Neural progenitor cell (in vitro differentiated cells): ENCODE data around the gene DUOXA2.

Experiments
- EZH2 ChIP-seq: fragments of 200-600 bp; sonication (generic); IDR thresholded peaks from 2 replicates; pipeline ENCODE4 v1.6.1; 2017; ENCODE audit warnings: antibody characterized with exemption, mild to moderate bottlenecking, moderate library complexity
- EZH2phosphoT487 ChIP-seq: fragments of 200-600 bp; sonication (generic); IDR thresholded peaks from 2 replicates; pipeline ENCODE4 v1.6.1; 2017; ENCODE audit warnings: antibody characterized with exemption
- TF ChIP-seq, protein P1 (sequence below): fragments of 200-600 bp; sonication (generic); IDR thresholded peaks from 2 replicates; pipeline ENCODE4 v1.5.1; 2017; ENCODE audit warnings: antibody characterized with exemption, mild to moderate bottlenecking

DNA sequence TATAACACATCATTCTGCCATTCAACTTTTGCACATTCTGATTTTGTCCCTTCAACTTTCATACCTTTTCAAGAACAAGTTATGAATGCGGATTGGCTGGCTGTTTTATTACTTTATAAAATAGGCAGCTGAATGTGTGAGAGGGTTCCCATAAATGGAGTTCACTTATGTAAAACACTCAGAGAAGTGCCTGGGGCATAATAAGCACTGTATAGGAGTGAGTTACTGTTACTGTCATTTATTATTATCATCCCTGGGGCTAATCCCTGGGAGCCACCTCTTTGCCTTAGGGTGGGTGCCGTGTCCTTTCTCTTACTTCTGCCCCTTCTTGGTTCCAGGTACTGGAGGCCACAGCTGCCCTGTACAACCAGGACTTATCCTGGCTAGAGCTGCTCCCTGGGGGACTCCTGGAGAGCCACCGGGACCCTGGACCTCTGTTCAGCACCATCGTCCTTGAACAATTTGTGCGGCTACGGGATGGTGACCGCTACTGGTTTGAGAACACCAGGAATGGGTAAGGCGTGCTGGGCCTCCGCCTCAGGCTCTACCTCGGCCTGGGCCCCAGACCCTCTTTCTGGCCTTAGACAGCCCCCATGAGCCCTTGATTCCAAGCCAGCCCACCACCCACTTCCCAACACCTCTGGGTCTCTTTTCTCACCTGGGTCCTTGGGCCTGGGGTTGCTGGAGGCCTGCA is 26.6 kb downstream of the DUOXA2 start:
- TF ChIP-seq EZH2phosphoT487 (no peak), EZH2 (no peak)
- TF ChIP-seq, protein P1, sequence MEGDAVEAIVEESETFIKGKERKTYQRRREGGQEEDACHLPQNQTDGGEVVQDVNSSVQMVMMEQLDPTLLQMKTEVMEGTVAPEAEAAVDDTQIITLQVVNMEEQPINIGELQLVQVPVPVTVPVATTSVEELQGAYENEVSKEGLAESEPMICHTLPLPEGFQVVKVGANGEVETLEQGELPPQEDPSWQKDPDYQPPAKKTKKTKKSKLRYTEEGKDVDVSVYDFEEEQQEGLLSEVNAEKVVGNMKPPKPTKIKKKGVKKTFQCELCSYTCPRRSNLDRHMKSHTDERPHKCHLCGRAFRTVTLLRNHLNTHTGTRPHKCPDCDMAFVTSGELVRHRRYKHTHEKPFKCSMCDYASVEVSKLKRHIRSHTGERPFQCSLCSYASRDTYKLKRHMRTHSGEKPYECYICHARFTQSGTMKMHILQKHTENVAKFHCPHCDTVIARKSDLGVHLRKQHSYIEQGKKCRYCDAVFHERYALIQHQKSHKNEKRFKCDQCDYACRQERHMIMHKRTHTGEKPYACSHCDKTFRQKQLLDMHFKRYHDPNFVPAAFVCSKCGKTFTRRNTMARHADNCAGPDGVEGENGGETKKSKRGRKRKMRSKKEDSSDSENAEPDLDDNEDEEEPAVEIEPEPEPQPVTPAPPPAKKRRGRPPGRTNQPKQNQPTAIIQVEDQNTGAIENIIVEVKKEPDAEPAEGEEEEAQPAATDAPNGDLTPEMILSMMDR, result no peak
